ENCODE data around the gene BCKDHB.

Gene BCKDHB

DNA sequence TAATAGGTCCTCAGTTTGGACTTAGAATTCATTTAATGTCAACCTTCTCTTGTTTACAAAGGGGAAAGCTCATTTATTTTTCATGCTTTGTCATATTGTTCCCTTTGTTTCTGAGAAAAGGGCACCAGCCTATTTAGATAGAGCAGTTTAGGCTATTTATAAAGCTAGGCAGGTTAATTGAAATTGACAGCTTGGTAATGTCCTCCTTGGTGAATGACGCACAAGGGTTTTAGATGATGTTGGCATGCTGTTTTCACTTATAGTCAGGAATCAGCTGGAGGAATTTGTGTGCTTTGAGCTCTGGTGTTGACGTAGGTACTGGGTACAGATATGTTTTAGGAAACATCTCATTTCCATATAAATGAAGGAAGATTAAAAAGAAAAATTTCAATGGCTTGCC lies 45.2 kb downstream of the BCKDHB start:
- no peak for DNase-seq (ENCODE audit: low read depth)

DNA sequence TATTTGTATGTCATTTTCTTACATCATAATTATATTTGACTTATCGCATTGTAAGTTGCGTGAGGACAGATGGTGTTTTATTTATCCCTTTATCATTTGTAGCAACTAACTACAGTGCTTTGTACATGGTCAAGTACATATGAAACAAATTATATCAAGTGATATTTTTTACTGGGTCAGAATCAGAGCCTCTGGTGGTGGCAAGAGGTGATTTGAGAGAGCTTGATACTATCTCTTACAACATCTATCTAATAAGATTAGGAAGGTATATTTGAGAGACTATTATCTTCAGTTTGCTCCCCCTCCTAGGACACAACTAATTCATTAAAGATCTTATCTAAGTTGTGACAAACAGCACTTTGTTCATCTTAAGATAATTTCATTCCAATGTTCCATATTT lies 47.7 kb downstream of the BCKDHB start:
- DNase-seq (ENCODE audit: low read depth) = no peak

DNA sequence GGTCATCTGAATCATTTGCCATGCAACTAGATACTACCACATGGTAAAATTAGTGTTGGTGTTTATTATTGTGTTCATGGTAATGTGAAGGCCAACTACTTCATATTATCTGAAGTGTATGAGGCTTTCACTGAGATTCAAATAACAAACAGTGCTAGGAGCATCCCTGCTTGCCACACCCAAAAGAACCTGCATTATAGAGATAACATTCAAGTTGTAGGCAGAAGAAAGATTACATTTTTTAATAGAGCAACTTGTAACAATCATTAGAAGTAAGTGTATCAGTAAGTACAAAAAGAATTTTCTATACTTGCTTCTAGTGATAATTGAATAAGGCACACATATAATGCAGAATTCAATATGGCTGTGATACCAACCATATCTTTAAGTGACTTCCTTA lies 49.8 kb downstream of the BCKDHB start:
- DNase-seq (ENCODE audit: low read depth) = no peak

DNA sequence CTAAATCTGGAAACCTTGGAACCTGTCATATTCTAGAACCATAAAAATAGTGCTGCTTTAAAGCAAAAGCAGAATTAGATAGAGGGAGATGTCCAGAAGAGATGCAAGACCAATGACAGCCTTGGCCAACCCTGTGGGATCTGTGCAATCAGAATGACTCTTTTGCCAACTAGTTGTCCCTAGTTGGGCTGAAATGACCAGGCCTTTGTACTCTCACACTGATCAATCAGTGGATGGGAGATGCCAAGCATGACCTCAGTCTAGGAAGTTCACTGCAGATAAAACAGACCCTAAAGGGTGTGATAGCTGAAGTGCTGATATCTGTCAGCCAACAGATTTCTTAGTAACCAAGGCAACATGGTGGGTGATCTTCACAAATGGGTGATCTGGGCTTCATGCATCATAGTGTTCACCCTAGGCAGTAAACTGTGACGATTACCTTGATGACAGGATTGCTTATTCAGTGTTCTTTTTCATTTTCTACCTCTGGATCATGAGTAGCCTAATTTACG lies 52.1 kb downstream of the BCKDHB start:
- no peak for DNase-seq (ENCODE audit: low read depth)

DNA sequence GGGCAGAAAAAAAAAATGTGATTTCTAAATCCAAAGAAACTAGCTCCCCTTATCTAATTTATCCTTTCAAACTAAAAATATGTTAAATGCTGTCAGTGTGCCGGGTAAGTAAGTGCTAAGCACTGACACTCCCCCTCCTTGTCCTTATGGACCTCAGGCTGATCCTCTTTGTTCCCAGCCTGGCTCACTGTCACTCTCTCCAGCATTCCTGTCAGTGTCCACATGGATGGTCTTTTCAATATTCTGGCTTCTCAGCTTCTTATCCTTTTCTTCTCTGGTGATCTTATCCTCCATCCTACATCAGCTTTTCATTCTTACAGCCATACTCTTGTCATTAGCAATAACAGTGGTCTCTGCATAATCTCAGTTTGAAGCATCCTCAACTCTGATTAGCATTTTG lies 55.0 kb downstream of the BCKDHB start:
- no peak for DNase-seq (ENCODE audit: low read depth)

DNA sequence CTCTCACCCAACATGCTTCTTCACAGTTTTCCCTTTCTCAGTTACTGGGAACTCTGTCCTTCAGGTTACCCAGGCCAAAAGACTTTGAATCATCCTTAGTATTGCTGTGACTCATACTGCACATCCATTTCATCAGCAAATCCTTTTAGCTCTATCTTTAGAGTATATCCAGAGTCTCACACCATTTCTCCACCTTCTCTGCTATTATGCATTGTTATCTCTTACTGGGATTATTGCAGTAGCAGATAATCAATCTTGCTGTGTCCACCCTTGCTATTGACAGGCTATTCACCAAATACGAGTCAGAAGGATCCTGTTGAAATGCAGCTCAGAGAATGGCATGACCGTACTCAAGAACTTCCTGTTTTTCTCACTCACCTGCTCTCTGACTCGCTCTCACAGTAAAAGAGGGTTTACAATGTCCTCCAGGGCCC lies 57.3 kb downstream of the BCKDHB start:
- DNase-seq (ENCODE audit: low read depth) = no peak

DNA sequence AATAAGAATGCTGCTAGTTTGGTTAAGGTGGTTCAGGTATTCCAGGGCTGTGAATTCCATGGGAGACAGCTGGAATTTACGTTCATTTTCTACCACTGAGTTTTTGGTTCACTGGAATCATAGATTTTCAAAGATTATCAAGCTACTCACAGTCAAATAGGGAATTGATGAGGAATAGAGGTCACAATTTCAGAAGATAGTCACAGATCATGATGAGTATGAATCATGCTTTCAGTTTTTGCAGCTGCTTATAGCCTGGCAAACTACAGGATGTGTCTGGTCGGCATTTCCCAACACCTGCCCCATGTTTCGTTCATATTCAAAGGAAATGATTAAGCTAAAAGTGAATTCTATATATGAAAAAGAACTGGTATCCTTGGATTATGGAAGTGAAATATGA lies 58.7 kb downstream of the BCKDHB start:
- no peak for DNase-seq (ENCODE audit: low read depth)

DNA sequence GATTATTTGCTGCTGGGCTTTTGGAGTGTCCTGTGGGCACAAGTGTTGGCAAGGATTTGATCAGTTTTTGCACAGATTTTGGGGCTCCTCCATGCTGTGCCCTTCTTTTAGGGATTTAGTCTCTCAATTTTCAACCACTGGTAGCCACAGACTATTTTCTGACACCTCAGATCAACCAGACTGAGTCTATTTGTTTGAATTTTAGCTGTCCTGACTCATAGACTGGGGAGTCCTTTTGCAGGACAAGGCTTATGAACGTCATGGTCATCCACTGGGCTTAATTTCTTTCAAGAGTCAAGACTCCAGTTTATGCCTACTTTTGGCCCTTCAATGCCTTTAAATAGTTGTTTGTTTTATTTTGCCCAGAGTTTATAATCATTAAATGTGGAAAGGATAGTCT lies 59.3 kb downstream of the BCKDHB start:
- no peak for DNase-seq (ENCODE audit: low read depth)

DNA sequence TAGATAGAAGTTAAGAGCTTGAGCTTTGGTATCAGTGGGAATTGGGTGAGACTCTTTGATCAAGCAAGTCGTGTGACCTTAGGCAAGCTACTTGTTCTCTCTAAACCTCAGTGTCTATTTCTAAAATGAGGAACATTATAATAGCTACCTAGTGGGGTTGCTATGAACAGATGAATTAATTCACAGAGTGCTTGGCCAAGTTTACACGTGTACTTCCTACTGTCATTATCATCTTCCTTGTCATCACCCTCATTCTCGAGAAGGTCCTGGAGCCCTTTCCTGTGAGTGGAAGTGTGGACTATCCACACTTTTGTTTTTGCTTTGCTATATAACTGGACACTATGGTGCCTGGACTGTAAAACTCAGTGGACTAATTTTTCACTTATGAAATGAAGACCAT lies 64.0 kb downstream of the BCKDHB start:
- no peak for DNase-seq (ENCODE audit: low read depth)

DNA sequence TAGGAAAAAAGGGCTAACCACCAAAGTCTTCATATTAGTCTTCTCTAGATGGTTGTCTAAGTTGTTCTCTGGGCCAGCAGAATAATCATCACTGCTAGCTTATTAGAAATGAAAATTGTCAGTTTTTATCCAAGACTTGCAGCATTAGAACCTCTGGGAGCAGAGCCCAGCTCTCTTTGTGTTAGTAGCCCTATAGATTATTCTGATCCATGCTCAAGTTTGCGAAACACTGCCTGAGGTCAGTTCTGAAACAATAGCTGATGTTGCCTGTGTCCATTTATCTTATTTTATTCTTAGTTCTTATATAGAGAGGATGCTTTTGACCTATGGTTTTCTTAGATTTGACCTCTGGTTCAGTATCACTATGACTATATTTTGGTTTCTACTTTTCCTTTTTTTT lies 66.9 kb downstream of the BCKDHB start:
- DNase-seq (ENCODE audit: low read depth) = no peak

DNA sequence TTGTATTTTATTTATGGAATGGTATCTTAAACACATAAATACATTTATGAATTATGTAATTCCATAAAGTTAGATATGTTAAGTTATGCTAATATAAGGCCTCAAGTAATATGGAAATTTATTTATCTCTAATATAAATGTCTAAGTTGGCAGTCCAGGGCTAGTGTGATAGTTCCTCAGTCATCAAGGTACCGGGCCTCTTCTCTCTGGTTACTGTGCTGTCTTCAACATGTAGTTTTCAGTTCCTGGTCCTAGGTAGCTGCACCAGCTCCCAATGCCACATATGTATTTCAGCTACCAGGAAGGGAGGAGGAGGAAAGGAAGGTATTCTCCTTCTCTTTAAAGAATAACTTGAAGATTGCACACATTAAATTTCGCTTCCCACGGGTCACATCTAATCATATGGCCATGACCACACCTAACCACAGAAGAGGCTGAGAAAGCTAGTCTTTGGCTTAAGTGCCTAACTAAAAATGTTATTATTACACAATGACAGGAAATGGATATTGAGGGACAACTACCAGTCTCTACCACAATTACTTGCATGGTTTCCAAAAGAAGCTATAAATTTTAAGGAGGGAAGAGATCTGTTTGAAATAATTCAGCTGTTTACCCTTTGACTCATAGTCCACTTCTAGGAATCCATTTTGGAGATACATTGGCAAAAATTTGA lies 68.6 kb downstream of the BCKDHB start:
- DNase-seq (ENCODE audit: low read depth) = no peak

DNA sequence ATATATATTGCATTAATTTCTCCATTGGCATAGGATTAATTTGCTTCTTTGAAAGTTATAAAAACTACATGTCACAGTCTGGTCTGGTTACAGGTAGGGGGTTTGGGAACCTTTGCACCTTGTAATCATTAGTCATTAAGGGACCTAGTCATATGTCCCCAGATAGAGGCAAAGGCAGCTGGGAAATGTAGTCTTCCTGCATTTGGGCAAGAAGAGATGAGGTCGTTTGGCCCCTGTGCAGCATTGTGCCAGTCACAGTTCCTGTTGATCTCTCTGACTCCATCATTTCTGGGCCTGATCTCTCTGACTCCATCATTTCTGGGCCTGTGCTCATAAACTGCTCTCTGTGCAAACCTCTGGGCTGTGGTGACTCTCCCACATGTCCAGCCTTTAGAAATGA lies 73.2 kb downstream of the BCKDHB start:
- DNase-seq (ENCODE audit: low read depth) = no peak

DNA sequence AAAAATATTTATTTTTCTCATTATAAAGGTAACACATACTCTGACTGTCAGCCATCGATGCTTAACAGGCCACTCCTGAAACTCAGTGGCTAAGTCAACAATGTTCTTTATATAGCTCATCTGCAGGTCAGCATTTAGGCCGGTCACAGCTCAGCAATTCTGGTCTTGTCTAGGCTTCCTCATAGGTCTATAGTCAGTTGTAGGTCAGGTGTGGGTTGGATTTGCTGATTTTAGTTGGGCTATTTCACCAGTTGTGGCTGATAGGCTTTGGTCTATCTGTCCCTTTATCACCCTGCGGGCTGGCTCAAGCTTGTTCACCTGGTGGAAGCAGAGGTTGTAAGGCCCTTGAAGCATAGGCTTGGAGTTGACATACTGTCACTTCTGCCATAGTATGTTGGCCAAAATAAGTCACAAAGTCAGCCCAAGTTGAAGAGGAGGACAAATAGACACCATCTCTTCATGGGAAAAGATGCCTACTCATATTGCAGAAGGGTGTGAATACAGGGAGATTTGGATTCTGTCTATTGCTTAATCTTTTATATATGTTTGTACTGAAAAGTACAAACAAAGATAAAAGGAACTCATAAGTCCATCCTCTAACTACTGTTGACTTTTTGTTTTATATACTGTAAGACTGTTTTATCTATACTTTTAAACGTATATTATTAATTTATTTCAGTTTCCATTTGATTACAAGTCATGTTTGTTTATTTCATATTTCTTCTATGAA lies 75.0 kb downstream of the BCKDHB start:
- DNase-seq (ENCODE audit: low read depth) = no peak

DNA sequence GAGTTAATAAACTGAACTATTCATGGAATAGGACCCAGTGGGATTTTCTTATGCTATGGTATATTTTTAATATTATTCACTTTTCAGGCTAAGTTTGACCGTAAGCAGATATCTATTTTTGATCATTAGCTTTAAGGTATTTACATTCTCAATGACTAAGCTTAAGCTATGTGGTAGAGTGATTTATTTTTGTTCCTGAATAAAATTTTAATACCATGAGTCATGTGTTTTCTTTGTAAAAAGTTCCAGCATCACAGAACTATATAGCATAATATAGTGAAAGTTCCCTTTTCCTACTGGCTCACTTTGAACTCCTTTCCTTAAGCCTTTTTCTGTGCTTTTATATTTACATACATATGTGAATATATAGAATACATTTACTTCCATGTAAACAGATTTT lies 75.8 kb downstream of the BCKDHB start:
- no peak for DNase-seq (ENCODE audit: low read depth)

DNA sequence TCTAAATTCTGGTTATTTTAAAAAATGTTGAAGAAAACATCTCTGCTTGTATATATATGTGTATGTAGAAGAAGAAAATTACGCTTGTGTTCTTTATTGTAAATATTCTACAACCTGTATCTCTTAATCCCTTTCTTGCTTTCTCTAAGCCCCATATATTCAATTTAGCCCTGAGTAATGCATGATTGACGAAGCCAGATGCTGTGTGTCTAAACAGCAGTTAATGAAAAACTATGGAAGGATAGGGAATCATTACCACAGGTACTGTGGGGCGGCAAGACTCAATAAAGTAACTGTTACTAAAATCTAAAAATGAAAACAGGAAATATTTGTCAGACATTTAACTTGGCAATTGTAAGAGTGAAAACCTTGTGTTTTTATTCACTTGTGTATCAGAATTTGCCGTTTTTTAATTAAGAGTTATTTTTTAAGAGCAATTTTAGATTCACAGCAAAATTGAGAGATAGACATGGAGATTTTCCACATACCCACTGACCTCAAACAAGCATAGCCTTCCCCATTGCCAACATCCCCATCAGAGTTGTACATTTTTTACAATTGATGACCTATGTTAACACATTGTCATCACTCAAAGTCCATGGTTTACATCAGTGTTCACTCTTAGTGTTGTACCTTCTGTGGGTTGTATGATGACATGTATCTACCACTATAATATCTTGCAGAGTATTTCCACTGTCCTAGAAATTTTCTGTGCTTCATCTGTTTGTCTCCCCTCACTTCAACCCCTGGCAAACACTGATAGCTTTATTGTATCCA lies 76.7 kb downstream of the BCKDHB start:
- no peak for DNase-seq (ENCODE audit: low read depth)

DNA sequence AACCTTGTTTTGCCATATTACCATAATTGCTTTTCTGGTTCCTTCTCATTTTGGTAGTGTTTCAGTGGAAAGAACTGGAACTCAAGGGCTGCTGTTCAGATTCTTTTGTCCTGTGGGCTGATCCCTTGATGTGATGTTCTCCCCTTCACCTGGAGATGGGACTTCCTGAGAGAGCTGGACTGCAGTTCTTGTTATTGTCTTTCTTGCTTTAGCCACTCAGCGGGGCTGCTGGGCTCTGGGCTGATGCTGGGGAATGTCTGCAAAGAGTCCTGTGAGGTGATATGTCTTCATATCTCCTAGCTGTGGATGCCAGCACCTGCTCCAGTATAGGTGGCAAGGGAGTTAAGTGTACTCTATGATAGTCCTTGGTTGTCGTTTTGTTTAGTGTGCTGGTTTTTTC lies 79.0 kb downstream of the BCKDHB start:
- no peak for DNase-seq (ENCODE audit: low read depth)

DNA sequence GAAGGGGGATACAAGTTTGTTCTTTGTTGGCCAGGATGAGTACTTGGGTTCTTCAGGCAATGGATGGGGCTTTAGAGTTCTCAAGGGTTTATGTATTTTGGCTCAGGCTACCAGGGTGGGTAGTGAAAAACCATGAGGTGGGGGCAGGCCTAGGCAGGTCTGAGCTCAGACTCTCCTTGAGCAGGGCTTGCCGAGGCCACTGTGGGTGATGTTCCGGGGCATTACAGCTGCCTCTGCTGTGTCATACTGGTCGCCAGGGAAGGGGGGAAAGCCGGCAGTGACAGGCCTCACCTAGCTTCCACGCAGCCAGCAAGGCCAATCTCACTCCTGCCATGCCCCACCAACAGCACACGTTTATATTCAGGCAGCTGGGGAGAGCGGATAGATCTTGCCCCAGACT lies 79.6 kb downstream of the BCKDHB start:
- no peak for DNase-seq (ENCODE audit: low read depth)

DNA sequence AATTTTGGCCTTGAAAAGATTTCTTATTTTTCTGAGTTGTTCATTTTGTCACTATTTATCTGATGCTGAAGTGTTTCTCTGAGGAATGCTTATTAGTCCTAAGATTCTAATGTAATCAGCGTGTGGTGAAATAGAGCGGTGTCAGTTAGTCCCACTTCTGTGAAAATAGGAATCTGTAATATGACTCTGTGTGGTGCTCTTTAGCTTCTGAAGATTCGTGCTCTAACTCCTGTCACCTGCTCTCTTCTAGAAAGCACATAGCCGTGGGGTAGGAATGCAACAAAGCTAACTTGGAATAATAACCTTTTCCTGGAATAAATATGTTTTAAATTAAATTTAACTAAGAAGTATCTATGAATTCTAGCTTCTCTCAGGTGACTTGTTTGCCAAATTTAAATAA lies 90.4 kb downstream of the BCKDHB start:
- no peak for DNase-seq (ENCODE audit: low read depth)

DNA sequence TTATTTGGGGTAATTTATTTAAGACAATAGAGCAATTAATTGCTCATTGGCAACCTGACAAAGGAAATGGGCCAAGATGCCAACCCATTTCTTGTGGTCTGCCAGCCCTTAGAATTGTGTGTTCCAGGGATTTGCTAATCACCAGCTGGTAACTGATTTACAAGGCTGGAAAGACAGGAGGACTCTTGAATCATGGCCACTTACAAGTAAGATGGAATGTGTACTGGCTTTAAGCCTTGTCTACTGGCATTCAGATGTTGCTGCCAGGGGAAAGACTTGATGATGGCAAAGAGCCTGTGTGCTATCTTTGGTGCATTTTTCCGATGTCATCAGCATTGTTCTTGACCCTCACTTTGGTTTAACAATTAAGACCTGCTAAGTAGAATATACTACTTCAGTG lies 91.0 kb downstream of the BCKDHB start:
- no peak for DNase-seq (ENCODE audit: low read depth)

DNA sequence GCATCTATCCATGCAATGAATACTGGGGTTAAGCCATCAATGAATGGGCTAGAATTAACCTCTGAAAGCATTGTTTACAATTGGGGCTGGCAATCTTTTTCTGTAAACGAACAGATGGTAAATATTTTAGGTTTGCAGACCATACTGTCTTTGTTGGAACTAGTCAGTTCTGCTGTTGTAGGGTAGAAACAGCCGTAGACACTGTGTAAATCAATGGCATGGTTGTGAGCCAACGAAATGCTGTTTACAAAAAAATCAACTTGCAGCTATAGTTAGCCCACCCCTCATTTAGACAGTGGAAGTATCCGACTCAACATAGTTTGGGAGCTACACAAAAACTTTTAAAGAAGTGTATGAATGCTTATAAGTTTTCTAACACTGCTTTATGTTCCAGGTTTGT lies 91.5 kb downstream of the BCKDHB start:
- no peak for DNase-seq (ENCODE audit: low read depth)

DNA sequence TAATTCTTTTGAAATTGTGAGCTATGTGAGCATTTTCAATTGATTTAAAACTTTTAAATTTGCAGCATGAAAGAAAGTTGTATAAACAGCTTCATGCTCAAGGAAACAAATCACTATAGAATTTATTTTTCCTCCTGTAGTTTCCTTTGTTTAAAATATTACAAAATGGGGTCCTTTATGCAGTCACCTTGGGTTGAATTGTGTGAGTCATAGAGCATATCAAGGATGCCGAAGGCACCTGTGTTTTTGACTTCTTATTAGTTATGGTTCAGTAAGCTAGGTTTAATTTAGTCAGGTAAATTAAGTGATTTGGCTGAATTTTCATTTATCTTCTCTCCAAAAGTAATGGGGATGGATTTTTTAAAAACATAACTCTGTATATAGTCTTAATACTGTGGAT lies 96.8 kb downstream of the BCKDHB start:
- DNase-seq (ENCODE audit: low read depth) = no peak

DNA sequence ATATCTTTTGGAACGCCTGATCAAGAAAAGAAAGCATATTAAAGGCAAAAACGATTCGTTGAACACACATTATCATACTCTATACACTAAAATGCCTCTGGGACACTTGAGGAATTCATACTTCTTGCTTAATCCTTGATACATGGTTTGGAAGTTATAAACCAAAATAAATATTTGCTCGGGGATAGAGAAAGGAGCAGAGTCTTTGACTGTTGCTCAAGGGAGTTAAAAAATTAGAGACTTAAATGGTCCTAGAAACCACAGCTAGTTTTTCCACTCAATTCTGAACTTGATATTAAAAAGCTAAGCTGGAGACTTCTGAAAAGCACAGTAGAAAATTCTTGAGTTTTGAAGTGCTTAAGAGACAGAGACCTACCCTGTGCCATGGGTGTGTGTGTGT lies 98.9 kb downstream of the BCKDHB start:
- DNase-seq (ENCODE audit: low read depth) = no peak

DNA sequence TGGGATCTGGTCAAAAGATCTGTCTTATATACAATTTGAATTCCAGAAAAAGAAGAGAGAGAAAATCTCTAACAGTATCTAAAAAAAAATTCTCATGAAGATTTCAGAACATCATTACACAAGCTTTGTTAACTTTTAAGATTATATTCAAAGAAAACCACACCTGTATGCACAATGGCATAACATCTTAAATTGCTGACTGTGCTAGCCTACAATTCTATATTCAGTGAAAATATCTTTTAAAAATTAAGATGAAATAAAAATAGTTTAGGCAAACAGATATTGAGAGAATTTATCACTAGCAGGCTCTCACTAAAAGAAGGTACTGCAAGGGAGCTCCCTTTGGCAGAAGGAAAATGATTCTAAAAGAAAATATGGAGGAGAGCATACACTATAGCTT lies 100.3 kb downstream of the BCKDHB start:
- DNase-seq (ENCODE audit: low read depth) = no peak
